HS-27A (cell line): ENCODE data around the gene VWA3B.
"Not testable (repeated sequence)": the region's sequence is repeated elsewhere in the genome, so short reads cannot be mapped to it uniquely, and the experiment has no call there.

Experiments used
- DNase-seq: peaks from one replicate; pipeline ENCODE4 v3.0.0-alpha.2; 2012; ENCODE audit warnings: low read depth, missing footprints

Gene VWA3B

GRCh38 chr2:98298683-98299164, 211.8 kb downstream of the VWA3B start:
- DNase-seq, result no peak

GRCh38 chr2:98299211-98299905, 212.4 kb downstream of the VWA3B start:
- no peak for DNase-seq

GRCh38 chr2:98300141-98300874, 213.3 kb downstream of the VWA3B start:
- no peak for DNase-seq

GRCh38 chr2:98301469-98301868, 214.5 kb downstream of the VWA3B start:
- no peak for DNase-seq

- DNase-seq, result not testable (repeated sequence)
Measured at GRCh38 chr2:98307131-98307696, 220.2 kb downstream of the VWA3B start.

- DNase-seq, result no peak
Measured at GRCh38 chr2:98308068-98308467, 221.1 kb downstream of the VWA3B start.

GRCh38 chr2:98308532-98308931, 221.6 kb downstream of the VWA3B start:
- no peak for DNase-seq

GRCh38 chr2:98309580-98309979, 222.6 kb downstream of the VWA3B start:
- no peak for DNase-seq

- DNase-seq, result no peak
Measured at GRCh38 chr2:98310010-98310409, 223.0 kb downstream of the VWA3B start.

- no peak for DNase-seq
Measured at GRCh38 chr2:98311090-98311489, 224.1 kb downstream of the VWA3B start.

GRCh38 chr2:98311771-98312545, 225.0 kb downstream of the VWA3B start:
- no peak for DNase-seq

- no peak for DNase-seq
Measured at GRCh38 chr2:98313492-98314250, 226.7 kb downstream of the VWA3B start.

GRCh38 chr2:98314251-98314650, 227.3 kb downstream of the VWA3B start:
- DNase-seq, result no peak

GRCh38 chr2:98315957-98316356, 229.0 kb downstream of the VWA3B start:
- DNase-seq, result no peak

GRCh38 chr2:98317214-98317613, 230.2 kb downstream of the VWA3B start:
- DNase-seq, result no peak

GRCh38 chr2:98320171-98320570, 233.2 kb downstream of the VWA3B start:
- not testable (repeated sequence) for DNase-seq

GRCh38 chr2:98324181-98324580, 237.2 kb downstream of the VWA3B start:
- DNase-seq, result peak; percentile 50

- DNase-seq, result no peak
Measured at GRCh38 chr2:98327776-98328175, 240.8 kb downstream of the VWA3B start.

GRCh38 chr2:98329549-98329948, 242.6 kb downstream of the VWA3B start:
- no peak for DNase-seq

GRCh38 chr2:98332989-98333388, 246.0 kb downstream of the VWA3B start:
- no peak for DNase-seq

- peak; percentile 15 for DNase-seq
Measured at GRCh38 chr2:98333922-98334321, 247.0 kb downstream of the VWA3B start.
